ENCODE measurements around the gene TOLLIP. TPM values are rescaled to one million over a fixed set of nuclear protein-coding genes. Genes with fewer than 3 reads are reported as not detected.
"Not testable (repeated sequence)": the region's sequence is repeated elsewhere in the genome, so short reads cannot be mapped to it uniquely, and the experiment has no call there.

Gene TOLLIP
- total RNA-seq, 1 experiment from 2014 or later: 32.3 TPM

GRCh38 chr11:1348146-1348795 lies 38.8 kb upstream of the TOLLIP start:
- DNase-seq (ENCODE audit: low spot score) (no peak), ATAC-seq (no peak)
- no peak for TF ChIP-seq JUN (CRISPR knock-in tag; IDR thresholded peaks at IDR 0.05)
- TF ChIP-seq MYBL2 (CRISPR knock-in tag; IDR thresholded peaks at IDR 0.05): no peak
- TF ChIP-seq ZNF219 (CRISPR knock-in tag; IDR thresholded peaks at IDR 0.05; ENCODE audit: borderline replicate concordance): no peak
- TF ChIP-seq NR2C2 (CRISPR knock-in tag; IDR thresholded peaks at IDR 0.05): no peak
- no peak for TF ChIP-seq ZNF232 (CRISPR knock-in tag; IDR thresholded peaks at IDR 0.05)
- TF ChIP-seq CREB1 (CRISPR knock-in tag; IDR thresholded peaks at IDR 0.05): no peak
- no peak for TF ChIP-seq AFF4 (CRISPR knock-in tag; IDR thresholded peaks at IDR 0.05; ENCODE audit: borderline replicate concordance)
- no peak for TF ChIP-seq ZNF138 (CRISPR knock-in tag; conservative IDR thresholded peaks at IDR 0.05)
- no peak for TF ChIP-seq ZNF317 (CRISPR knock-in tag; IDR thresholded peaks at IDR 0.05; ENCODE audit: borderline replicate concordance, low read depth)
- no peak for TF ChIP-seq ZNF396 (CRISPR knock-in tag; IDR thresholded peaks at IDR 0.05; ENCODE audit: borderline replicate concordance)
- no peak for TF ChIP-seq NFYB (CRISPR knock-in tag; conservative IDR thresholded peaks at IDR 0.05; ENCODE audit: low read depth)
- no peak for TF ChIP-seq FOXP1 (CRISPR knock-in tag; IDR thresholded peaks at IDR 0.05; ENCODE audit: borderline replicate concordance)
- TF ChIP-seq, protein P1, sequence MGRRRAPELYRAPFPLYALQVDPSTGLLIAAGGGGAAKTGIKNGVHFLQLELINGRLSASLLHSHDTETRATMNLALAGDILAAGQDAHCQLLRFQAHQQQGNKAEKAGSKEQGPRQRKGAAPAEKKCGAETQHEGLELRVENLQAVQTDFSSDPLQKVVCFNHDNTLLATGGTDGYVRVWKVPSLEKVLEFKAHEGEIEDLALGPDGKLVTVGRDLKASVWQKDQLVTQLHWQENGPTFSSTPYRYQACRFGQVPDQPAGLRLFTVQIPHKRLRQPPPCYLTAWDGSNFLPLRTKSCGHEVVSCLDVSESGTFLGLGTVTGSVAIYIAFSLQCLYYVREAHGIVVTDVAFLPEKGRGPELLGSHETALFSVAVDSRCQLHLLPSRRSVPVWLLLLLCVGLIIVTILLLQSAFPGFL (CRISPR knock-in tag; IDR thresholded peaks at IDR 0.05; ENCODE audit: borderline replicate concordance): no peak
- TF ChIP-seq, protein P2, sequence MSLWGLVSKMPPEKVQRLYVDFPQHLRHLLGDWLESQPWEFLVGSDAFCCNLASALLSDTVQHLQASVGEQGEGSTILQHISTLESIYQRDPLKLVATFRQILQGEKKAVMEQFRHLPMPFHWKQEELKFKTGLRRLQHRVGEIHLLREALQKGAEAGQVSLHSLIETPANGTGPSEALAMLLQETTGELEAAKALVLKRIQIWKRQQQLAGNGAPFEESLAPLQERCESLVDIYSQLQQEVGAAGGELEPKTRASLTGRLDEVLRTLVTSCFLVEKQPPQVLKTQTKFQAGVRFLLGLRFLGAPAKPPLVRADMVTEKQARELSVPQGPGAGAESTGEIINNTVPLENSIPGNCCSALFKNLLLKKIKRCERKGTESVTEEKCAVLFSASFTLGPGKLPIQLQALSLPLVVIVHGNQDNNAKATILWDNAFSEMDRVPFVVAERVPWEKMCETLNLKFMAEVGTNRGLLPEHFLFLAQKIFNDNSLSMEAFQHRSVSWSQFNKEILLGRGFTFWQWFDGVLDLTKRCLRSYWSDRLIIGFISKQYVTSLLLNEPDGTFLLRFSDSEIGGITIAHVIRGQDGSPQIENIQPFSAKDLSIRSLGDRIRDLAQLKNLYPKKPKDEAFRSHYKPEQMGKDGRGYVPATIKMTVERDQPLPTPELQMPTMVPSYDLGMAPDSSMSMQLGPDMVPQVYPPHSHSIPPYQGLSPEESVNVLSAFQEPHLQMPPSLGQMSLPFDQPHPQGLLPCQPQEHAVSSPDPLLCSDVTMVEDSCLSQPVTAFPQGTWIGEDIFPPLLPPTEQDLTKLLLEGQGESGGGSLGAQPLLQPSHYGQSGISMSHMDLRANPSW (CRISPR knock-in tag; conservative IDR thresholded peaks at IDR 0.05; ENCODE audit: low read depth): no peak
- TF ChIP-seq E2F4 (CRISPR knock-in tag; IDR thresholded peaks at IDR 0.05; ENCODE audit: borderline replicate concordance, low read depth): no peak
- CTCF ChIA-PET: interaction anchor here (0.8 to 1.1 kb wide), 3 partner anchors 35 to 227 kb away, joined by 3 to 5 read pairs (median 4); no protein-coding TSS in a partner anchor
- Mint-ChIP-seq H3K36me3 (no peaks in the 10 kb centered on the region), H3K4me3 (no peak overlapping the region), H3K27ac (no peak overlapping the region), H3K9me3 (no peaks in the 10 kb centered on the region), H3K4me1 (peaks cover 7% of the 10 kb centered on the region), H3K27me3 (ENCODE audit: low read depth) (no peaks in the 10 kb centered on the region; the same call in 1 of the 2 replicates)
- POLR2A ChIA-PET: no interaction called here

GRCh38 chr11:1347411-1347999 lies 38.1 kb upstream of the TOLLIP start:
- H3K27me3 Mint-ChIP-seq (ENCODE audit: low read depth); ATAC-seq; H3K9me3 Mint-ChIP-seq; H3K4me3 Mint-ChIP-seq; CTCF ChIA-PET; H3K4me1 Mint-ChIP-seq; DNase-seq (ENCODE audit: low spot score); H3K36me3 Mint-ChIP-seq; H3K27ac Mint-ChIP-seq; POLR2A ChIA-PET: not testable (repeated sequence)

All from WTC11 (cell line).